HG02798 (cell line): Measurements from ENCODE around the gene TRPV5.

Experiments
- ATAC-seq: cut with Tn5 transposase; IDR thresholded peaks from one replicate; pipeline ENCODE4 v1.9.1; 2021; ENCODE audit warnings: mild to moderate bottlenecking; ENCODE audit not compliant: unreplicated experiment, poor library complexity

The TRPV5 gene

GRCh38 chr7:142873871-142874270 is 59.7 kb downstream of the TRPV5 start:
- ATAC-seq = no peak

GRCh38 chr7:142873281-142873784 is 60.2 kb downstream of the TRPV5 start:
- ATAC-seq = peak; percentile 70

DNA sequence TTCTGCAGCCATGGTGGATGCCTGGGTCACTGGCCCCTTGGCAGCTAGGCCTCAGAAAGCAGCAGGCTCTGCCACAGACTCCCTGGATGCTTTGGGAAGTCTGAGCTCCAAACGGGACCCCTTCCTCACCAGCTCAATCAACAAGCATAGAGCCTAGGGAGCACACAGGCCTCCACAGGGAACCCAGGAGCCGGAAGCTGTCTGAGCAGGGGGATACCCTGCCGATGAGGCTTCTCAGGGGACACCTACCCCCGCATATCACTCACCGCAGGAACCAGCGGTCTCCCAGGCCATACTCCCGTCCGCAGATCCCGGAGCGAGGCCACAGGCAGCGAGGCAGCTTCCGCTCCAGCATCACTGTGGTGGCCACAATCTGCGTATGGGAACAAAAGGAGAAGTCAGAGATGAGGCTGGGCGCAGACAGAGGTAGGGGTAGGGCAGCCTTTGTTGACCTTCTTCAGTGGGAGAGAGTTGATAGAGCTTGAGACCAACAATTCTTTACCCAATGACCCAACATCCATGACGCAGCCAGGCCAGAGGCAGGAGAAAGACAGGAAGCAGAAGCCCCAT is 61.4 kb downstream of the TRPV5 start:
- ATAC-seq = no peak

DNA sequence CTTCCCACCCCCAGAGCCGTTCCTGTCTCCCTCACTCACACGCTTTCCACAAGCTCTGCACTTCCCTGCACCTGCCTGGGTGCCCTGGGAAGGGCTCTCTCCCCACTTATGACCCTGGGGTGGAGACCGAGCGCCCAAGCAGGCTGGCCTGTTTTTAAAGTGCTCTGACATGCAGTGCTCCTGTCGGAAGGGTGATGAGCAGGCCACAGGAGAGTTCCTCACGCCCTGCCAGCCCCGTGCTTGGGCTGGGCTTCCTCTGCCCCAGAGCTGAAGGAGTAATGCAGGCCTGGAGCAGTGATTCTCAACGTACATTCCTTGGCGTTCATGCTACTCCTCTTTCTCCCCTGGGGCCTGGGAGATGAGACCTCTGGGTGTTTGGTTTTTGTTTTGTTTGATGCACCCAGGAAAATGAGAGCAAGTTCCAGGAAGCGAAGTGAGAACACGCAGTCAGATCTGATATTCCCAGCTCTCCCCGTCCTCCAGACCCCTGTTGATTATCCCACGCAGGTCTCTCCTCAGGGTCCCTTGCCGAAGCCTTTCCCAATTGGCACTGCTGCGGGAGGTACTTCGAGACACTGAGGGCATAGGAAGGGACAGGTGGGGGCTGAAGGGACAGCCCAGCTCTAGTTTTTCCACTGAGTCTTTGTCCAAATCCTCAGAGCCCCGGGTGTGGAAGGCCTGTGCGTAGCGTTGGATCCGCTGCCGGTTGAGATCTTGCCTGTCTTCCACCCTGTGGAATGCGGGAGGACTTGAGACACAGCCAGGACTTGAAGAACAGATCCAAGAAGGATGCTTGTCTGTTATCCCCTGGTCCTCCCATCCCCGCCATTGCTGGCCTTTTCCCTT is 62.1 kb downstream of the TRPV5 start:
- no peak for ATAC-seq

DNA sequence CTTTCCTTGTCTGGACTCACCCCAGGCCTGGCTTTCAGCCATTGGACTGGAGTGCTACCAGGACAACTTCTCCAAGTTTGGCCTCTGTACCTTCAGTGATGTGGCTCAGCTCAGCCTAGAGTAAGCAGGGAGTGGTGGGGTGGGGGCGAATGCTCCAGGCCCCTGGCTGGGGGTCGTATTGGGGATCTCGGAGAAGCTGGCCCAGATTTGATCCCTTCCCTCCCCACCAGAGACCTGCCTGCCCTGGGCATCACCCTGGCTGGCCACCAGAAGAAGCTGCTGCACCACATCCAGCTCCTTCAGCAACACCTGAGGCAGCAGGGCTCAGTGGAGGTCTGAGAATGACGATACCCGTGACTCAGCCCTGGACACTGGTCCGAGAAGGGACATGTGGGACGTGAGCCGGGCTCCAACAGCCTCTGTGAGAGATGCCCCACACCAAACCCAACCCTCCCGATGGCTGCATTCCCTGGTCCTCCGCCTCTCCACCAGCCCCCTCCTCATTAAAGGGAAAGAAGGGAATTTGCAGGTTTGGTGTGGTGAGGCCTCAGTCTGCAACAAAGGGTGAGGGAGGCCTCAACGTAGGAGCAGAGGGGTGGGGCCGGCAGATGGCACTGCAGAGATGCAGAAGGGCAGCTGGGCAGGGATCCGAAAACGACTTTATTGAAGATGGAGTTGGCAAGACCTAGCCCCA is 62.8 kb downstream of the TRPV5 start:
- no peak for ATAC-seq

GRCh38 chr7:142870147-142870559 is 63.4 kb downstream of the TRPV5 start:
- no peak for ATAC-seq

- no peak for ATAC-seq
Observed at GRCh38 chr7:142869434-142869833, 64.1 kb downstream of the TRPV5 start.

DNA sequence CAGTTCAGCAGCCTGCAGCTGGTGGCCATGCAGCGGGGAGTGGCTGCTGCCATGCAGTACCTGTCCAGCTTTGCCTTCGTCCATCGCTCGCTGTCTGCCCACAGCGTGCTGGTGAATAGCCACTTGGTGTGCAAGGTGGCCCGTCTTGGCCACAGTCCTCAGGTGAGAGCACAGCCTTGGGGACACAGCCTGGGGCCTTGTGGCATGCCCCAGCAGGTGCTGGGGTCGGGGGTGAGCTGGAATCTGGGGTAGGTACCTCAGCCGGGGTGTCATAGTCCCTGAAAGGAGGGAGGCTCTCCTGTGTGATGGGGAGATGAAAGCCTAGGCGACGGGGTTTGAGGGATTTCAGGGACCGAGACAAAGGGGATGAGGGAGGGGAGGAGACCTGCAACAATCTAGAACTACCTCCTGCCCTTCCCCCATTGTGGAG is 64.5 kb downstream of the TRPV5 start:
- no peak for ATAC-seq

- ATAC-seq = no peak
Observed at GRCh38 chr7:142868188-142868985, 65.2 kb downstream of the TRPV5 start.

- no peak for ATAC-seq
Observed at GRCh38 chr7:142867398-142868187, 66.0 kb downstream of the TRPV5 start.

DNA sequence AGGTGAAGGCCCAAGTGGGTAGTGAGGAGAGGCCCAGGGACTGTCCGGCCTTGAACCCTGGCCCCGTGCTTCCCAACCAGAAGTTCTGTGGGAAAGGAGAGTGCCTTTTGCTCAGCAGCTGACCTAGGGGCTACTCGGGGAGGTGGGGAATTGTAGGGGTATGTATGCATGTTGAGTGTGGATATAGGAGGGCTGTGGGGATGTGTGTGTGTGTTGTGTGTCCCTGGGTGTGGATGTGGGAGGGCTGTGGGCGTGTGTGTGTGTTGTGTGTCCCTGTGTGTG is 66.5 kb downstream of the TRPV5 start:
- no peak for ATAC-seq

DNA sequence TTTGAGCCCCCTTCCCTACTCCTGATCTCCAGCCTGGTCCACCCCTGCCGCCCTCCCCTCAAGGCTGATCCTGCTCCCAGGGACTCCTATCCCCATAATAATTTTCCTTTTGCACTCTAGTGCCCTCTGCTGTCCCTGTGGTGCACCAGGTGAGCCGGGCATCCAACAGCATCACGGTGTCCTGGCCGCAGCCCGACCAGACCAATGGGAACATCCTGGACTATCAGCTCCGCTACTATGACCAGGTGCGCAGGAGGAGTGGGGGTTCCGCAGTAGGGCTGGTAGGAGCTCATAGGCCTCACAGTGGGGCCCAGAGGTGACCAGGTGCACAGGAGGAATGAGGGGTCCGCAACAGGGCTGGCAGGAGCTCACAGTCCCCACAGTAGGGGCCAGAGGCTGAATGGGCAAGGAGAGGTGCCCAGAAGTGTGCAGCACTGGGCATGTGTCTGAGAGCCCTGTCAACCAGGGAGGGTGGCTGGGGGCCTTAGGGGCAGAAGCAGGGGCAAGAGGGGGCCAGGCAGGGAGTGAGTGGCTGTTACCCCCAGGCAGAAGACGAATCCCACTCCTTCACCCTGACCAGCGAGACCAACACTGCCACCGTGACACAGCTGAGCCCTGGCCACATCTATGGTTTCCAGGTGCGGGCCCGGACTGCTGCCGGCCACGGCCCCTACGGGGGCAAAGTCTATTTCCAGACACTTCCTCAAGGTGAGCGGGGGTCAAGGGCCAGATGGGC is 67.0 kb downstream of the TRPV5 start:
- ATAC-seq = no peak

DNA sequence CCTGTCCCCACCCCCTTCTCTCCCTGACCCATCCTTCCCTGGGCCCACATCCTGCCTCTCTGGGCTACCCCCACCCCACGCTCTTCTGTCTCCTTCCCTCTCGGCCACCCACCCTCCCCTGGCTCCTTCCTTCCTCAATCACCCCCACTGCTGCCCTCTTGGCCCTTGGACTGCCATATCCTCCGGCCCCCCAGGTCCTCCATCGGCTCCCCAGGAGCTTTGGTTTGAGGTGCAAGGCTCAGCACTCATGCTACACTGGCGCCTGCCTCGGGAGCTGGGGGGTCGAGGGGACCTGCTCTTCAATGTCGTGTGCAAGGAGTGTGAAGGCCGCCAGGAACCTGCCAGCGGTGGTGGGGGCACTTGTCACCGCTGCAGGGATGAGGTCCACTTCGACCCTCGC is 67.8 kb downstream of the TRPV5 start:
- ATAC-seq = no peak

GRCh38 chr7:142864980-142865747 is 68.4 kb downstream of the TRPV5 start:
- ATAC-seq = no peak

- no peak for ATAC-seq
Observed at GRCh38 chr7:142863891-142864685, 69.5 kb downstream of the TRPV5 start.

DNA sequence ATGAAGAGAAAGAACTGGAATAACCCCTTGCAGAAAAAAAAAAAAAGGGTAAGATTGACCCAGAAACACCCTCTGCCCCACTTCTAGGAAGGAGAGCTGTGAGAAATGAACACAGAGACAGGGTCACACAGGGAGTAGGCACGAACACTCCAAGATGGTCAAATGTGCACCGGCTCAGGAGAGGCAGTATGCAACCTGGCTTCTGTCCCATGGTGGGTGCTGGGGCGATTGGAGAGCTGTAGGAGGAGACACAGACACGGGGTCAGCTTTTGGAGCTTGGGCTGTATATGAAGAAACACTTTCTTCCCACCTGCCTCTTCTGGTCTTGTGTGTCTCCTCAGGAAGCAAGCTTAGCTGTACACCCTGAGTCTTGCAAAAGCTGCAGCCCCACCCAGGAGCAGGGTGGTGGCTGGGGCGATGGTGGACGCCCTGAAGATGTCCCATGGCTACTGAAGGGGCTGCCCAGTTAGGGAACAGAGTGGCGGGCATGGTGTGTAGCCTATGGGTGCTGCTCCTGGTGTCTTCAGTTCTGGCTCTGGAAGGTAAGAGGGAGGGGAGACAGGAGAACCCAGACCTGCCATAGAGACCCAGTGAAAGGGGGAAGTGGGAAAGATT is 70.7 kb downstream of the TRPV5 start:
- ATAC-seq = no peak

DNA sequence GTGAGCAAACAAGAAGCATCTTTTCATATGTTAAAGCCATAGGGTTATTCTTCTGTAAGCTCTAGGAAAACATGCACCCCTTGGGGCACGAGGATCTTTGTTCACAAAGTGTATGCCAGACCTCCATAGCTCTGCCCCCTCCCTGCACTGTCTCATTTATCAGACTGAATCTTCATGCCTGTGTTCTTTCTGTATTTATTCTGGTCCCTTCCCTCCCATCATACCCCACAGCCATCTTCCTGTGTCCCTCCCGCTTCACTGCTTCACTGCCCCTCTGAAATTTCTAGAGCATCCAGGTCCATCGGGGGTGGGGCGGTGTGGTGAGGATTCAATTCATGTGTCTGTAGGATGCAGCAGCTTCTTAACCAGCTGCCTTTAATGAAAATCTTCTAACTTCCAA is 71.2 kb downstream of the TRPV5 start:
- no peak for ATAC-seq
